Spleen (tissue), 11 donors: ENCODE data around the gene CARHSP1. TPM values are rescaled to one million over a fixed set of nuclear protein-coding genes. Genes with fewer than 3 reads are reported as not detected.

Experiments used
- DNase-seq: peaks from one replicate; pipeline ENCODE4 v3.0.0-alpha.2; 2020
- H3K27ac ChIP-seq, 8 donors: fragments of 200-600 bp; sonication (generic) in 7 of 8; 1 replicate in 4 of 8; 2 replicates in 4 of 8; pipeline versions ENCODE4 v1.5.0 to v1.8.0; 2016 to 2021; ENCODE audit warnings: inconsistent platforms in 4 of 8, mild to moderate bottlenecking in 4 of 8, moderate library complexity in 1 of 8
- H3K27me3 ChIP-seq, 7 donors: fragments of 200-600 bp; sonication (generic) in 6 of 7; replicated peaks in 1 of 7; 1 replicate in 4 of 7; 2 replicates in 3 of 7; pipeline versions ENCODE4 v1.5.0 to v1.8.0; 2016 to 2021; ENCODE audit warnings: inconsistent platforms in 3 of 7, mild to moderate bottlenecking in 1 of 7
- H3K36me3 ChIP-seq, 6 donors: fragments of 200-600 bp; sonication (generic) in 5 of 6; 1 replicate in 4 of 6; 2 replicates in 2 of 6; pipeline versions ENCODE4 v1.5.0 to v1.8.0; 2016 to 2021; ENCODE audit warnings: inconsistent platforms in 2 of 6
- H3K4me1 ChIP-seq, 6 donors: fragments of 200-600 bp; sonication (generic) in 5 of 6; 1 replicate in 3 of 6; 2 replicates in 3 of 6; pipeline versions ENCODE4 v1.5.0 to v1.8.0; 2016 to 2021; ENCODE audit warnings: inconsistent platforms in 3 of 6
- H3K4me3 ChIP-seq, 8 donors: fragments of 200-600 bp; sonication (generic) in 7 of 8; 1 replicate in 4 of 8; 2 replicates in 4 of 8; pipeline versions ENCODE4 v1.5.0 to v1.8.0; 2016 to 2021; ENCODE audit warnings: inconsistent platforms in 4 of 8, mild to moderate bottlenecking in 4 of 8, moderate library complexity in 2 of 8
- H3K9me3 ChIP-seq, 8 donors: fragments of 200-600 bp; sonication (generic) in 7 of 8; 1 replicate in 4 of 8; 2 replicates in 4 of 8; pipeline versions ENCODE4 v1.5.0 to v1.8.0; 2016 to 2021; ENCODE audit warnings: inconsistent platforms in 4 of 8
- CTCF ChIP-seq, 11 experiments: fragments of 200-600 bp in 7 of 11; fragments of 450-650 bp in 4 of 11; sonication (generic) in 4 of 11; IDR thresholded peaks in 8 of 11; conservative IDR thresholded peaks in 3 of 11; 1 replicate in 7 of 11; 2 replicates in 4 of 11; pipeline versions ENCODE4 v1.4.0 to v1.8.0; 2016 to 2021; ENCODE audit warnings: antibody characterized with exemption in 11 of 11, inconsistent platforms in 4 of 11, mild to moderate bottlenecking in 1 of 11
- POLR2A ChIP-seq, 3 donors: fragments of 450-650 bp; IDR thresholded peaks; one replicate each; pipeline ENCODE4 v1.5.1; 2017; ENCODE audit warnings: antibody characterized with exemption in 3 of 3, mild to moderate bottlenecking in 1 of 3
- POLR2AphosphoS5 ChIP-seq, 3 donors: sonication (generic); formaldehyde crosslinking; IDR thresholded peaks; one replicate each; pipeline ENCODE4 v1.5.1; 2017; ENCODE audit warnings: antibody characterized with exemption in 3 of 3
- WGBS, 5 donors: extraction: QIAGEN DNeasy Blood & Tissue Kit in 3 of 5; methylation state at CpG; one replicate each; pipeline versions ENCODE4 v1.1.5 to v1.1.7; 2013 to 2018; 5-methylcytosine and 5-hydroxymethylcytosine counted together
- intact Hi-C: fragments of 100-400 bp; cut with DNase I; formaldehyde crosslinking; loops from one replicate; pipeline ENCODE4 v1.15.0; 2023; ENCODE audit warnings: low total_unique reads
- polyA plus RNA-seq, 3 donors: library from polyadenylated mRNA; stranded (reverse); fragments of 200-250 nt; gene quantifications; one replicate each; pipeline ENCODE4 v1.2.1, GENCODE V29; 2013
- total RNA-seq, 7 donors: library from RNA; depleted of rRNA in 3 of 7; stranded (reverse); fragments of >200 nt in 3 of 7; fragmentation: NEBNext Ultra II Directional in 4 of 7; extraction: Animal tissue kit (Norgen Biotek cat#: 25700) in 4 of 7; gene quantifications; one replicate each; pipeline versions ENCODE4 v1.1.0 to v1.2.1, GENCODE V29; 2016 to 2021
- donor health status: healthy with polysubstance abuse.
- donor health status: DM: no; HTN: no; CAD: no; lungs with moderate emphysema.
- donor health status: DM: no; HTN: no; CAD: no.
- donor health status: Bipolar disorder and iron deficiency.
- donor health status: healthy.
- donor health status: DM: no; HTN: no; CAD: no.
- donor health status: DM: yes; HTN: yes; CAD: no.

CARHSP1 gene
- total and polyA plus RNA-seq, 10 donors, result 42.6 to 98.0 (median 55.7) TPM

DNA sequence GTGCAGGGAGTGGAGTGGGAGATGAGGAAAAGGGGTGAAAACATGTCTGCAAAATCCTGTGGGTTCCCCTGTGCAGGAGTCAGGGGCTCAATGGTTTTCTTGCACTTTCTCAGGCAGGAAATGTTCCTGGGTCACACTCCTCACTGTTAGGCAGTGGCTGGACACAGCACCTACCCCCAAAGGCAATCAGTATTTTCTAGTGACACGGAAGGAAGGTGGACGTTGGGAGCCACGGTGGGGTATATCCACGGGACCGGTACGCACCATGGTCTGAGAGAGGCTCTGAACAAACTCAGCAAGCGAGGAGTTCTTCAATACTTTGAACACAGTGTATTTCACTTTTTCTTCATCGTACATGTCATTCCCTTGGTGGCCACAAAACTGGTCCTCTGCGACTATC lies 34.2 kb upstream of the CARHSP1 start:
- DNase-seq, result no peak
- Histone ChIP-seq H3K4me3 (no peak overlapping the region), H3K36me3 (peaks cover 9 to 100% (median 97%) of the 10 kb centered on the region in 6 donors), H3K27ac (no peak overlapping the region), H3K27me3 (no peaks in the 10 kb centered on the region), H3K4me1 (peaks cover 0 to 9% (median 0%) of the 10 kb centered on the region in 6 donors), H3K9me3 (no peaks in the 10 kb centered on the region)
- WGBS, 5 donors, result 94 to 96% (median 96%) methylated on average over 9 of the region's 9 CpGs
- TF ChIP-seq POLR2A (IDR thresholded peaks at IDR 0.05) (no peak), POLR2AphosphoS5 (IDR thresholded peaks at IDR 0.05) (no peak), CTCF (IDR thresholded peaks at IDR 0.05 in 8 of 11, conservative IDR thresholded peaks at IDR 0.05 in 3 of 11) (no peak)
- intact Hi-C loops, result no loop called here

GRCh38 chr16:8901320-8901861 lies 32.6 kb upstream of the CARHSP1 start:
- intact Hi-C loops, result no loop called here
- no peak for TF ChIP-seq POLR2A (IDR thresholded peaks at IDR 0.05)
- no peak for TF ChIP-seq CTCF (IDR thresholded peaks at IDR 0.05 in 8 of 11, conservative IDR thresholded peaks at IDR 0.05 in 3 of 11)
- TF ChIP-seq POLR2AphosphoS5 (IDR thresholded peaks at IDR 0.05), result no peak
- Histone ChIP-seq H3K4me3 (no peak overlapping the region), H3K27ac (no peak overlapping the region), H3K27me3 (no peaks in the 10 kb centered on the region), H3K9me3 (no peaks in the 10 kb centered on the region), H3K4me1 (no peaks in the 10 kb centered on the region), H3K36me3 (peaks cover 18 to 100% (median 99%) of the 10 kb centered on the region in 6 donors)
- no peak for DNase-seq
- 87 to 91% (median 90%) methylated on average over 13 of the region's 13 CpGs for WGBS, 5 donors

GRCh38 chr16:8900343-8900742 lies 31.5 kb upstream of the CARHSP1 start:
- H3K4me3 ChIP-seq, result no peak overlapping the region
- H3K4me1 ChIP-seq, result no peaks in the 10 kb centered on the region
- intact Hi-C loops, result no loop called here
- no peaks in the 10 kb centered on the region for H3K27me3 ChIP-seq
- H3K9me3 ChIP-seq, result no peaks in the 10 kb centered on the region
- H3K36me3 ChIP-seq, result peaks cover 18 to 100% (median 99%) of the 10 kb centered on the region in 6 donors
- WGBS, 5 donors, result 86 to 92% (median 89%) methylated on average over 5 of the region's 5 CpGs
- DNase-seq, result no peak
- TF ChIP-seq CTCF (IDR thresholded peaks at IDR 0.05 in 8 of 11, conservative IDR thresholded peaks at IDR 0.05 in 3 of 11), result no peak
- no peak for TF ChIP-seq POLR2AphosphoS5 (IDR thresholded peaks at IDR 0.05)
- TF ChIP-seq POLR2A (IDR thresholded peaks at IDR 0.05), result no peak
- H3K27ac ChIP-seq, result no peak overlapping the region

DNA sequence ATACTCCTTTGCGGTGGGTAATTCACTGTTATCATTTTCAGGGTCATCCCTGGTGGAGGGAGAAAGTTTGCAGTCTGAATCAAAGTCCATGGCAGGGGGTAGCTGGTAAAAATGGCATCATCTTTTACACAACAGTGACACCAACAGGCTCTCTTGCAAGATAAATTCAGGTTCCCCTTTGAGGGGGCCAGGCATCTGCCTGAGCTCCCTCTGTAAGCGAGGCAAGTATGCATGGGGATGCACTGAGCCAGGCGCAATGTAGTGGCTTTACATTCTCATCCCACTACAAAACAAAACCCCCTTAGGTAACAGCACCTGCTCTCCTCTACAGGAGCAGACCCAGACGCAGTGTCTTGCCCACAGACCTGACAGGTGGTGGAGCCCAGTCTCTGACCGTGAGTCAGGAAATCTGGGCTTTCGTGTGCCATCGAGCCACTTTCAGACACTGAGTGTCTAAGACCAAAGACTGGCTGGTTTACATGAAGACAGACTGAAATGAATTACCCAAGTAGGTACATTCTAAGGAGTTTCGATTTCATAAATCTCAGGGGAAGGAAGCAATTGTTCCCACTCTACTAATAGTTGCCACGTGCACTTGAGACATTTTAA lies 31.0 kb upstream of the CARHSP1 start:
- peaks cover 17 to 100% (median 99%) of the 10 kb centered on the region in 6 donors for H3K36me3 ChIP-seq
- H3K27ac ChIP-seq, result no peak overlapping the region
- intact Hi-C loops, result loop anchor here (10.0 kb wide), 1 partner anchor 225 kb away; no protein-coding TSS in a partner anchor
- WGBS, 5 donors, result 85 to 92% (median 86%) methylated on average over 9 of the region's 9 CpGs
- H3K9me3 ChIP-seq, result no peaks in the 10 kb centered on the region
- H3K27me3 ChIP-seq, result no peaks in the 10 kb centered on the region
- no peak overlapping the region for H3K4me3 ChIP-seq
- H3K4me1 ChIP-seq, result no peaks in the 10 kb centered on the region
- TF ChIP-seq POLR2A (IDR thresholded peaks at IDR 0.05) (no peak), POLR2AphosphoS5 (IDR thresholded peaks at IDR 0.05) (no peak), CTCF (IDR thresholded peaks at IDR 0.05 in 8 of 11, conservative IDR thresholded peaks at IDR 0.05 in 3 of 11) (no peak)
- DNase-seq, result no peak
